NCI-H146 (cell line): ENCODE data around the gene FAM25A.
A peak's percentile ranks its signal among the peaks of the same experiment; 100 is the strongest.
"Not testable (repeated sequence)": the region's sequence is repeated elsewhere in the genome, so short reads cannot be mapped to it uniquely, and the experiment has no call there.

Experiments
- DNase-seq: peaks from one replicate; lab custom pipeline; 2025; lab: John Stamatoyannopoulos, UW

FAM25A gene

DNA sequence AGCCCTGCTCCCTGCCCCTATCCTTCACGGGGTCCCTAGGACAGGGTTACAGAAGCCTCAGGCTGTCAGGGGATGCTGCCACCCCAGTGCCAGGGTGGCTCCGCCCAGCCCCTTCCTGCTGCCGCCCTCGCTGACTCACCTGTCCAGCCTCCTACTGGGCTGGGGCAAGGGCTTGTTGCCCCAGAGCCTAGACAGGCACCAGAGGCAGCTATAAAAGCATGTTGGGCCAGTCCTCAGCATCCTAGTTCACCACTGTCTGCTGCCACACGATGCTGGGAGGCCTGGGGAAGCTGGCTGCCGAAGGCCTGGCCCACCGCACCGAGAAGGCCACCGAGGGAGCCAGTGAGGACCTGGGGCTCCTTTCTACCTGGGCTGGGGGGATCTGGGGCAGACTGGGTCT is at the start of gene FAM25A:
Gene FAM25A (plus strand): TSS at position 239 of the 400 bp plus-strand sequence. CDS start 31 bp downstream, at position 270.
- not testable (repeated sequence) for DNase-seq

DNA sequence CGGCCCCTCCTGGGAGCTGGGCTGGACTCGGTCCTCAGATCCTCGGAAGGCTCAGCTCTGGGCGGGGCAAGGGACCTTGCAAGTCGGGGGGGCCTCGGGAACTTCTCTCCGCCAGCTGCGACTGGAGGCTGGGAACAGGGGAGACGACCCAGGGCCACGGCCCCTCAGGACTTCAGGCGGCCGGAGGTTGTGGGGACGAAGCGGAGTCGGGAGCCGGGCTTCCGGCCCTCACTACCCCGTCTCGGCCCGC is 49.2 kb upstream of the FAM25A start:
- no peak for DNase-seq

DNA sequence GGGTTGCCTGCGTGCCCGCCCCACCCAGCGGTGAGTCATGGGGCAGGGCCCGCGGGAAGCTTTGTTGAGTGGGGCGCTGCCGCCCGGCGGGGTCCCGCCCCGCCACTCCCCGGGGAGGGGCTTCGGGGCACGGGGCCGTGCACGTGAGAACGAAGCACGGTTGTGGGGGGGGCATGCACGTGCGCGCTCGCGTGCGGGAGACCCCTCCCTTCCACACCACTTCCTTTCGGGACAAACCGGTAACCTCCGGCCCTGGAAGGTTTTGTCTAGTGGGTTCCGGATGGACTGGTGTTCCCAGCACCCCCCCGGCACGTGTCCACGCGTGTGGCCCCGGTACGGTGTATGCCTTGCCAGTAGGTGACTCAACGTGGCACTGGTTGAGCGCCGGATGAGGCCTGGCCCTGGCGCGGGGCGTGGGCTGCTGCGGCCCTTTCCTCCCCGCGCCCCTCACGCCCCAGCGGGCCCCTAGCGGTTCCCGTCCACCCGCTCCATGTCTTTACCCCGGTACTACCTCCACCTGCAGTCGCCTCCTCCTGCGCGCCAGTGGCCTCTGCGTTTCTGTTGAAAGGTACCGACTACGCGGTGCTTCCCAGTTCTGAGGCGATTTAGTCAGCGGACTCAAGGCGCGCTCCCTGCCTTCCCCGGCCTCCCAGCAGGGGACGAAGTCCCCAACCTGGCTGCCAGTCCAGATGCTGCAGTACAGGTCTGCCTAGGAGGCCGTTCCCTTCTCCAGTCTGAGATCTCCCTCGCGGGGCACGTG is 48.7 kb upstream of the FAM25A start:
- DNase-seq = peak; percentile 90

DNA sequence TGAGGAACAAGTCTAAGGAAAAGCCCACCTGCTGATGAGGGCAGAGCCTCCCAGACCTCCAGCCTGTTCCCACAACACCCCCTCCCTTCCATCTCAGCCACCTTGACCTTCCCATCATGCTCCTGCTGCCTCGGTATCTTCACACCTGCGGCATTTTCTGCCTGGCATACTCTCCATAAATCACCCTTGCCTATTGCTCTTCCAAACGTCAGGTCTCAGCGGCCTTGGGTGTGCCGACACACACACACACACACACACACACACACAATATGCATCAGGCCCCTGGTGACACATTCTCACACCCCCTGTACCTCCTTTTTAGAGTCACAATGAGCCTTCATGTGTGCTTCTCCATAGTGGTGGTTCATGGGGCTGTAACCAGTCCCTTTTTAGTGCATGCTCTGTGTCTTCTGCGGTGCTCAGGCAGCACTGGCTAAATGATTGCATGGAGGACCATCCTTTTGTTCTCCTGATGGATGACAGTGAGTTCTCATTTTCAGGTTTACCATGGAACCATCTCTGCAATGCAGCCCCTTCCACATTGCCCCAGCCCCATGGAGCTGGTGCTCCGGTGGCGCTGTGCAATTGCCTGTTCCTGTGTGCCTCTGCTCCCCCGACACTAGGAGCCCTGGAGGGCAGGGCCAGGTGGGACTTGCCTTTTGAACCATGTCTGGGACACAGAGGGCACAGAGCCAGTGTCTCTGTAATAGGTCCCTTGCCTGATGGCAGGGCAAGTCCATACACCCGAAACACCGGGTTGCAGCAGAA is 47.3 kb upstream of the FAM25A start:
- no peak for DNase-seq

- DNase-seq = no peak
Observed at GRCh38 chr10:86974484-86974883, 45.6 kb upstream of the FAM25A start.

- DNase-seq = no peak
Observed at GRCh38 chr10:86976362-86977056, 43.6 kb upstream of the FAM25A start.

DNA sequence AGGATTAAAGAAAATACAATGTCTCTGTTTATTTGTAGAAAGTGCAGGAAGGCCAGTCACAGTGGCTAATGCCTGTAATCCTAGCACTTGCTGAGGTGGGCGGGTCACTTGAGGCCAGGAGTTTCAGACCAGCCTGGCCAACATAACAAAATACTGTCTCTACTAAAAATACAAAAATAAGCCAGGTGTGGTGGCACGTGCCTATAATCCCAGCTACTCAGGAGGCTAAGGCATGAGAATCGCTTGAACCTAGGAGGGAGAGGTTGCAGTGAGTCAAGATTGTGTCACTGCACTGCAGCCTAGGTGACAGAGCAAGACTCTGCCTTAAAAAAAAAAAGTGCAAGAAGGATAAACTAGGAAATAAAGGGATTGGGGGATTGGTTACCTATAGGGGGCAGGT is 41.6 kb upstream of the FAM25A start:
- DNase-seq = not testable (repeated sequence)

GRCh38 chr10:86979296-86979818 is 40.7 kb upstream of the FAM25A start:
- no peak for DNase-seq

DNA sequence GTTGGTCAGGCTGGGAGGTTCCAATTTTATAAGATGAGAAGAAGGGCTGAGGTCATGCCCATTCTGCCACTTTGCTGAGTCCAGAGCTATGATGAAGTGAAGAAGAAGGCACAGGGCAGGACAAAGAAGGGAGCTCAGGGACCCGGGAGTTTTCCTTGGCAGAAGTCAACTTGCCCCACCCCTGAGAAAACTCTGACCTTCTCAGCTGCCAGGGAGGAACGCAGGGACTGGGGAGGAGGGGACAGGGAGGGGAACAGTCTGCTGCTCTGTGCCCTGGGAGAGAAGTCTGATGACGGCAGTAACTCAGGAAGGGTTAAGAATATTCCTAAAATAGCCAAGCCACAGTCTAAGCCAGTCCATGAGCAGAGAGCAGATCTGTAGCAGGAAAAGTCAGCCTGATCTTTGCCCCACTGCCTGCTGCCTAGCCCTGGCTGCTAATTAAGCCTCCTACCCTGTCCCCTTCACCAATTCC is 40.1 kb upstream of the FAM25A start:
- no peak for DNase-seq

GRCh38 chr10:86981020-86981419 is 39.1 kb upstream of the FAM25A start:
- DNase-seq = not testable (repeated sequence)

DNA sequence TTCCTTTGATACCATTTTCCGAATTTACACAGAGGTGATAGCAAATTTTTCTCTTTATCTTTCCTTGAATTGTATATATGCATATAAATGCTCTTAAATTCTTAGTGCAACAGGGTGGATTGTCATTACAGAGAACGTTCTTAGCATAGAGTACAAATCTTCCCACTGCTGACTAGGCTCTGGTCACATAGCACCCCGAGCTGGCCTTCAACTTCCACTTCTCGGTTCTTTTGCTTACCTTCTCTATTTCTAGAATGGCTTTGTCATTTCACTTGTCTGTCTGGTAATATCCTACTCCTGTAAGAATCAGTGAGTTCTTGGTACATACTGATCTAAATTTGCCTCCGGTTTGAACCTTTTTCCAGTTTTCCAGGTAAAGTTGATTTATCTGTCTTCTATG is 38.4 kb upstream of the FAM25A start:
- no peak for DNase-seq

GRCh38 chr10:86984498-86984897 is 35.6 kb upstream of the FAM25A start:
- not testable (repeated sequence) for DNase-seq

DNA sequence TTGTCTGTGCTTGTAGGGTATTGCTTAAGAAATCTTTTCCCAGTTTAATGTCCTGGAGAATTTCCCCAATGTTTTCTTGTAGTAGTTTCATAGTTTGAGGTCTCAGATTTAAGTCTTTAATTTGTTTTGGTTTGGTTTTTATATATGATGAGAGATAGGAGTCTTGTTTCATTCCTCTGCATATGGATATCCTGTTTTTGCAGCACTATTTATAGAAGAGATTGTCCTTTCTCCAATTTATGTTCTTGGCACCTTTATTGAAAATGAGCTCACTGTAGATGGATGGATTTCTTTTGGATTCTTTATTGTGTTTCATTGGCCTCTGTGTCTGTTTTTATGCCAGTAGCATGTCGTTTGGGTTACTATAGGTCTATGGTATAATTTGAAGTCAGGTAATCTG is 31.6 kb upstream of the FAM25A start:
- no peak for DNase-seq

DNA sequence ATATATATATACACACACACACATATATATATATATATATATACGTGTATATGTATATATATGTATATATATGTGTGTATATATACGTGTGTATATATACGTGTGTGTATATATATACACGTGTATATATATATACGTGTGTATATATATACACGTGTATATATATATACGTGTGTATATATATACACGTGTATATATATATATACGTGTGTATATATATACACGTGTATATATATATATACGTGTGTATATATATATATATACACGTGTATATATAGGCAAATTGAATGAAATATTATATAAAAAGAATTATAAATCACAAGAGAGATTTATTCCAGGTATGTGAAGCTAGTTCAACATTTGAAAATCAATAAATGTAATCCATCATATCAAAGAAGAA is 28.7 kb upstream of the FAM25A start:
- not testable (repeated sequence) for DNase-seq

DNA sequence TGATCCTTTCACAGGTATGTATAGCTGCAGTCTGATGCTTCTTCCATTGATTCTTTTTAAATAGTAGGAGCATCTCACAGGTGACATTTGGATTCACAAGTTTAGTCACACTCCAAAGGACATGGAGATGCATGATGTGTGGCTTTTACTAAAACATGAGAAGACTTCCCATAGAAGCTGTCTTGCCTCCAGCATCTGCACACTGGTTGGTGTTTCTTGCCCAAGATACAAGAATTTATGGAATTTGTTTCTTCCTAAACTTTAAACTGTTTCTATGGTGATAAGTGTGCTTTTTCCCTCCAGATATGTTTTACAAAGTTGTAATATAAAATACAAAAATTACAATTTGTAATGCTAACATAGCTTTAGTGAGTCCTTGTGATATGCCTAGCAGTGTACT is 27.6 kb upstream of the FAM25A start:
- no peak for DNase-seq

- no peak for DNase-seq
Observed at GRCh38 chr10:86992929-86993328, 27.2 kb upstream of the FAM25A start.

DNA sequence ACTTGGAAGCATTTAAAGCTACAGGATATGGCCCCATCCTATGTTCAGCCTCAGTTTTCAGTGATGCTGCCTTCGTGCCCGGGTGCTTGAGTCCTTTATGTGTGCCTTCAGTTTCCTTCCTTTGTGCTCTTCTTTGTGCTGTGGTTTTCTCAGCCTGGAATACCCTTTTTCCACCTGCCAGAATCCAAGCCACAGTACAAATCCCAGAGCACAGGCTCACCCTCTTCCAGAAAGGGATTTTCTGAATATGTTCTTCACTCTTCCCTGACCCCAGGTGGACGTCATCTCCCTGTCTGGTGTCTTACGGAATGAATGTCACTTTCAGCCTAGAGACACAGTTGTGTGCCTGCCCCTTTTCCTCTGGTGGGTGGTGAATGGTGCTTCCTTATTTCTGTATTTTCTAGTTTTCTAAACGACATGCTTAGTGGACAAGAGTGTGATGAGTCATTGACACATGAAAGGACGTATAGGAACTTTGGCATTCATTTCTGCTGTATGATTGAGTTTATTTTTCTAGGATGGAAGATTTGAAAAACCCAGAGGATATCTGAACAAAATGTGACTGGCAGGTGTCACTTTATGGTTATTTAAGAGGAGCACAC is 20.2 kb upstream of the FAM25A start:
- not testable (repeated sequence) for DNase-seq

- no peak for DNase-seq
Observed at GRCh38 chr10:87000491-87000890, 19.6 kb upstream of the FAM25A start.

- not testable (repeated sequence) for DNase-seq
Observed at GRCh38 chr10:87007124-87007523, 13.0 kb upstream of the FAM25A start.

DNA sequence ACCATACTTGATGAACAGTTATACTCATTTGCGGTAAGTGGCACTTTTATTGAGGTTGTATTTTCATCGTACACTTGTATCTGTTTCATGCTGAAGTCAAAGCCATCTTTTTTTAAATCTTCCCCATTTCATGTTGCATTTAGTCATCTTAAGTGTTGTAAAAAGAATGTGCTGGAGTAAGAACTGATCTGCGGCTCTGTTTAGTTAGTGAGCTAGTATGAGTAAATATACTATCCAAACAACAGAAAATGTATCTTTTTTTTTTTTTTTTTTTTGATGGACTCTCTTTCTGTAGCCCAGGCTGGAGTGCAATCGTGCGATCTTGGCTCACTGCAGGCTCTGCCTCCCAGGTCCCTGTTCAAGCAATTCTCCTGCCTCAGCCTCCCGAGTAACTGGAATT is 12.4 kb upstream of the FAM25A start:
- not testable (repeated sequence) for DNase-seq

DNA sequence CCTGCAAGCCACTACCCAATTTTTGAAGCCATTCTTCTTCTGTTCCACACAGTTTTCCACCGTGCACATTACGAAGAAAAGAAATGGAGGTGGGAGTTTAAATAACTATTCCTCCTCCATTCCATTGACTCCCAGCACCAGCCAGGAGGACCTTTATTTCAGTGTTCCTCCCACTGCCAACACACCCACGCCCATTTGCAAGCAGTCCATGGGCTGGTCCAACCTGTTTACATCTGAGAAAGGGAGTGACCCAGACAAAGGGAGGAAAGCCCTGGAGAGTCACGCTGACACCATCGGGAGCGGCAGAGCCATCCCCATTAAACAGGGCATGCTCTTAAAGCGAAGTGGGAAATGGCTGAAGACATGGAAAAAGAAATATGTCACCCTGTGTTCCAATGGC is 11.8 kb upstream of the FAM25A start:
- not testable (repeated sequence) for DNase-seq

- not testable (repeated sequence) for DNase-seq
Observed at GRCh38 chr10:87009134-87009696, 10.9 kb upstream of the FAM25A start.
